HEK293T (cell line): Measurements from ENCODE around the gene LEFTY2.
"Not testable (repeated sequence)": the region's sequence is repeated elsewhere in the genome, so short reads cannot be mapped to it uniquely, and the experiment has no call there.

ENCODE experiments used
- ARNT ChIP-seq: fragments of 450-650 bp; IDR thresholded peaks from 2 replicates; pipeline ENCODE4 v1.6.1; 2017; ENCODE audit warnings: mild to moderate bottlenecking
- BHLHE40 ChIP-seq: fragments of 450-650 bp; IDR thresholded peaks from 2 replicates; pipeline ENCODE4 v1.6.1; 2016; ENCODE audit warnings: mild to moderate bottlenecking, moderate library complexity, borderline replicate concordance
- FOXK2 ChIP-seq: fragments of 450-650 bp; IDR thresholded peaks from 2 replicates; pipeline ENCODE4 v1.6.1; 2016; ENCODE audit warnings: mild to moderate bottlenecking
- FOXM1 ChIP-seq: fragments of 450-650 bp; IDR thresholded peaks from 2 replicates; pipeline ENCODE4 v1.6.1; 2017; ENCODE audit warnings: mild to moderate bottlenecking, borderline replicate concordance
- HDGF ChIP-seq: fragments of 450-650 bp; IDR thresholded peaks from 2 replicates; pipeline ENCODE4 v1.6.1; 2017; ENCODE audit warnings: antibody characterized with exemption, borderline replicate concordance
- L3MBTL2 ChIP-seq: fragments of 450-650 bp; conservative IDR thresholded peaks from 2 replicates; pipeline ENCODE4 v1.6.1; 2016; ENCODE audit warnings: mild to moderate bottlenecking
- PKNOX1 ChIP-seq: fragments of 450-650 bp; IDR thresholded peaks from 2 replicates; pipeline ENCODE4 v1.6.1; 2016
- SP1 ChIP-seq: fragments of 450-650 bp; IDR thresholded peaks from 2 replicates; pipeline ENCODE4 v1.6.1; 2017
- SUZ12 ChIP-seq: fragments of 450-650 bp; IDR thresholded peaks from 2 replicates; pipeline ENCODE4 v1.6.1; 2016; ENCODE audit warnings: mild to moderate bottlenecking
- ZNF384 ChIP-seq: fragments of 450-650 bp; IDR thresholded peaks from 2 replicates; pipeline ENCODE4 v1.6.1; 2016

- TF ChIP-seq HDGF, BHLHE40, SUZ12, L3MBTL2, FOXM1, ARNT, FOXK2, ZNF384, PKNOX1, SP1: not testable (repeated sequence)
Observed at GRCh38 chr1:225939097-225939938, 1.7 kb downstream of the LEFTY2 start.
